H9 (cell line): ENCODE data around the gene FBXL2. TPM values are rescaled to one million over a fixed set of nuclear protein-coding genes. Genes with fewer than 3 reads are reported as not detected.

Experiments used
- DNase-seq: peaks from one replicate; pipeline ENCODE4 v3.0.0-alpha.2; 2017
- H2AFZ ChIP-seq: one replicate; pipeline ENCODE4 v1.6.1; 2013; ENCODE audit warnings: mild to moderate bottlenecking, low read length, control low read depth, moderate library complexity
- H2AK5ac ChIP-seq: 2 replicates; pipeline ENCODE4 v1.6.1; 2013; ENCODE audit warnings: low read length, control low read depth, mixed read lengths; ENCODE audit not compliant: insufficient read length
- H2BK120ac ChIP-seq: one replicate; pipeline ENCODE4 v1.6.1; 2013; ENCODE audit warnings: low read depth, mild to moderate bottlenecking, low read length, control low read depth, inconsistent platforms; ENCODE audit not compliant: poor library complexity, severe bottlenecking
- H2BK12ac ChIP-seq: 2 replicates; pipeline ENCODE4 v1.6.1; 2013; ENCODE audit warnings: low read length, control low read depth, mixed read lengths, low read depth; ENCODE audit not compliant: insufficient read length
- H2BK15ac ChIP-seq: 2 replicates; pipeline ENCODE4 v1.6.1; 2013; ENCODE audit warnings: low read depth, low read length, control low read depth
- H2BK20ac ChIP-seq: one replicate; pipeline ENCODE4 v1.6.1; 2013; ENCODE audit warnings: low read depth, mild to moderate bottlenecking, low read length, control low read depth, inconsistent platforms; ENCODE audit not compliant: poor library complexity, severe bottlenecking
- H2BK5ac ChIP-seq: 2 replicates; pipeline ENCODE4 v1.6.1; 2013; ENCODE audit warnings: low read length, control low read depth, mixed read lengths; ENCODE audit not compliant: insufficient read length
- H3K14ac ChIP-seq: 2 replicates; pipeline ENCODE4 v1.6.1; 2013; ENCODE audit warnings: low read length, control low read depth; ENCODE audit not compliant: insufficient read depth
- H3K18ac ChIP-seq: 2 replicates; pipeline ENCODE4 v1.6.1; 2013; ENCODE audit warnings: low read depth, mild to moderate bottlenecking, mixed read lengths, low read length, control low read depth; ENCODE audit not compliant: insufficient read length
- H3K23ac ChIP-seq: 2 replicates; pipeline ENCODE4 v1.6.1; 2013; ENCODE audit warnings: low read length, control low read depth, mixed read lengths, low read depth; ENCODE audit not compliant: insufficient read length
- H3K23me2 ChIP-seq: 2 replicates; pipeline ENCODE4 v1.6.1; 2013; ENCODE audit warnings: low read depth, mild to moderate bottlenecking, mixed read lengths, low read length, control low read depth; ENCODE audit not compliant: insufficient read length, poor library complexity, severe bottlenecking
- H3K27ac ChIP-seq: 2 replicates; pipeline ENCODE4 v1.5.1; 2013; ENCODE audit warnings: low read length, control low read depth, mixed read lengths, low read depth; ENCODE audit not compliant: insufficient read length
- H3K27me3 ChIP-seq: 2 replicates; pipeline ENCODE4 v1.6.1; 2013; ENCODE audit warnings: low read length, control low read depth, inconsistent platforms; ENCODE audit not compliant: insufficient read depth
- H3K4ac ChIP-seq: 2 replicates; pipeline ENCODE4 v1.6.1; 2013; ENCODE audit warnings: low read depth, mild to moderate bottlenecking, control low read depth, inconsistent platforms, low read length, moderate library complexity
- H3K4me1 ChIP-seq: 2 replicates; pipeline ENCODE4 v1.6.1; 2013; ENCODE audit warnings: low read length, control low read depth, inconsistent platforms; ENCODE audit not compliant: insufficient read depth
- H3K4me2 ChIP-seq: 2 replicates; pipeline ENCODE4 v1.6.1; 2013; ENCODE audit warnings: low read length, control low read depth, mixed read lengths; ENCODE audit not compliant: insufficient read length, insufficient read depth
- H3K56ac ChIP-seq: 2 replicates; pipeline ENCODE4 v1.6.1; 2013; ENCODE audit warnings: low read depth, mild to moderate bottlenecking, mixed read lengths, low read length, control low read depth; ENCODE audit not compliant: insufficient read length
- H3K79me1 ChIP-seq: 2 replicates; pipeline ENCODE4 v1.6.1; 2013; ENCODE audit warnings: low read depth, mild to moderate bottlenecking, moderate library complexity, low read length, control low read depth, inconsistent platforms; ENCODE audit not compliant: insufficient read depth, poor library complexity, severe bottlenecking
- H3K79me2 ChIP-seq: 2 replicates; pipeline ENCODE4 v1.6.1; 2013; ENCODE audit warnings: low read length, control low read depth, inconsistent platforms; ENCODE audit not compliant: insufficient read depth
- H3K9ac ChIP-seq: 2 replicates; pipeline ENCODE4 v1.6.1; 2013; ENCODE audit warnings: low read length, control low read depth, mixed read lengths; ENCODE audit not compliant: insufficient read length; ENCODE audit errors: extremely low read depth
- H3K9me3 ChIP-seq: one replicate; pipeline ENCODE4 v1.6.1; 2013; ENCODE audit warnings: low read depth, low read length, inconsistent platforms; ENCODE audit not compliant: control insufficient read depth
- H3T11ph ChIP-seq: one replicate; pipeline ENCODE4 v1.6.1; 2013; ENCODE audit warnings: mild to moderate bottlenecking, low read length, control low read depth, inconsistent platforms
- H4K20me1 ChIP-seq: one replicate; pipeline ENCODE4 v1.6.1; 2013; ENCODE audit not compliant: control insufficient read depth, insufficient read length, insufficient read depth
- H4K5ac ChIP-seq: 2 replicates; pipeline ENCODE4 v1.6.1; 2013; ENCODE audit warnings: low read depth, mild to moderate bottlenecking, mixed read lengths, low read length, control low read depth; ENCODE audit not compliant: insufficient read length
- H4K8ac ChIP-seq: replicated peaks from 2 replicates; pipeline ENCODE4 v1.6.1; 2013; ENCODE audit warnings: low read length, control low read depth, mixed read lengths, low read depth; ENCODE audit not compliant: insufficient read length
- H4K91ac ChIP-seq: 2 replicates; pipeline ENCODE4 v1.6.1; 2013; ENCODE audit warnings: low read depth, mild to moderate bottlenecking, moderate library complexity, mixed read lengths, low read length, control low read depth; ENCODE audit not compliant: insufficient read length
- H3K27ac Mint-ChIP-seq, 3 experiments: 2 replicates in 2 of 3; 3 replicates in 1 of 3; pipeline ENCODE4 v1.8.0; 2020 to 2021; ENCODE audit warnings: mixed read lengths in 3 of 3, mild to moderate bottlenecking in 1 of 3, moderate library complexity in 1 of 3
- H3K27me3 Mint-ChIP-seq: 2 replicates; pipeline ENCODE4 v1.8.0; 2021; ENCODE audit warnings: low read depth, mild to moderate bottlenecking, moderate library complexity, mixed read lengths
- H3K36me3 Mint-ChIP-seq, 3 experiments: 2 replicates in 2 of 3; 3 replicates in 1 of 3; pipeline ENCODE4 v1.8.0; 2020 to 2021; ENCODE audit warnings: low read depth in 3 of 3, mixed read lengths in 3 of 3; ENCODE audit not compliant: insufficient read depth in 1 of 3
- H3K4me1 Mint-ChIP-seq, 2 experiments: 2 replicates each; pipeline ENCODE4 v1.8.0; 2020; ENCODE audit warnings: mixed read lengths in 2 of 2
- H3K4me3 Mint-ChIP-seq, 2 experiments: 2 replicates in 1 of 2; 3 replicates in 1 of 2; pipeline ENCODE4 v1.8.0; 2020 to 2021; ENCODE audit warnings: mild to moderate bottlenecking in 2 of 2, mixed read lengths in 2 of 2, moderate library complexity in 1 of 2
- H3K9me3 Mint-ChIP-seq, 2 experiments: 2 replicates in 1 of 2; 3 replicates in 1 of 2; pipeline ENCODE4 v1.8.0; 2020; ENCODE audit warnings: mild to moderate bottlenecking in 2 of 2, mixed read lengths in 2 of 2, moderate library complexity in 1 of 2
- WGBS: extraction: QIAGEN DNeasy Blood & Tissue Kit; methylation state at CpG from one replicate; pipeline ENCODE4 v1.1.7; 2013; ENCODE audit warnings: missing lambda C conversion rate, low lambda C conversion rate, mixed read lengths; ENCODE audit not compliant: insufficient read length; ENCODE audit errors: extremely low coverage; 5-methylcytosine and 5-hydroxymethylcytosine counted together
- total RNA-seq: library from RNA; stranded (reverse); gene quantifications from 2 replicates; pipeline ENCODE4 v1.2.1, GENCODE V29; 2021
- TF ChIP-seq, protein P1 (sequence below): fragments of 200-600 bp; sonication (generic); conservative IDR thresholded peaks from 3 replicates; pipeline ENCODE4 v1.8.0; 2021; ENCODE audit warnings: antibody characterized with exemption, mild to moderate bottlenecking

Gene FBXL2
- total RNA-seq, 1 experiment from 2014 or later: 2.7 TPM

- H3K9ac ChIP-seq: no peak overlapping the region
- TF ChIP-seq, protein P1, sequence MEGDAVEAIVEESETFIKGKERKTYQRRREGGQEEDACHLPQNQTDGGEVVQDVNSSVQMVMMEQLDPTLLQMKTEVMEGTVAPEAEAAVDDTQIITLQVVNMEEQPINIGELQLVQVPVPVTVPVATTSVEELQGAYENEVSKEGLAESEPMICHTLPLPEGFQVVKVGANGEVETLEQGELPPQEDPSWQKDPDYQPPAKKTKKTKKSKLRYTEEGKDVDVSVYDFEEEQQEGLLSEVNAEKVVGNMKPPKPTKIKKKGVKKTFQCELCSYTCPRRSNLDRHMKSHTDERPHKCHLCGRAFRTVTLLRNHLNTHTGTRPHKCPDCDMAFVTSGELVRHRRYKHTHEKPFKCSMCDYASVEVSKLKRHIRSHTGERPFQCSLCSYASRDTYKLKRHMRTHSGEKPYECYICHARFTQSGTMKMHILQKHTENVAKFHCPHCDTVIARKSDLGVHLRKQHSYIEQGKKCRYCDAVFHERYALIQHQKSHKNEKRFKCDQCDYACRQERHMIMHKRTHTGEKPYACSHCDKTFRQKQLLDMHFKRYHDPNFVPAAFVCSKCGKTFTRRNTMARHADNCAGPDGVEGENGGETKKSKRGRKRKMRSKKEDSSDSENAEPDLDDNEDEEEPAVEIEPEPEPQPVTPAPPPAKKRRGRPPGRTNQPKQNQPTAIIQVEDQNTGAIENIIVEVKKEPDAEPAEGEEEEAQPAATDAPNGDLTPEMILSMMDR: no peak
Measured at GRCh38 chr3:33360136-33360825, 83.0 kb downstream of the FBXL2 start.

More at GRCh38 chr3:33360136-33360825, 83.0 kb downstream of the FBXL2 start:
- Histone ChIP-seq H3K56ac (no peak overlapping the region), H2BK12ac (no peak overlapping the region), H2BK120ac (no peak overlapping the region), H3K27ac (no peak overlapping the region), H2BK20ac (no peak overlapping the region), H4K8ac (no peak overlapping the region), H3T11ph (no peak overlapping the region), H4K20me1 (no peaks in the 10 kb centered on the region), H2AFZ (no peak overlapping the region), H3K9me3 (no peaks in the 10 kb centered on the region), H3K18ac (no peak overlapping the region), H3K14ac (no peak overlapping the region), H3K4me2 (no peak overlapping the region), H3K79me2 (no peaks in the 10 kb centered on the region), H4K5ac (no peak overlapping the region), H3K23me2 (no peaks in the 10 kb centered on the region), H2AK5ac (no peak overlapping the region), H3K4me1 (no peaks in the 10 kb centered on the region), H3K27me3 (no peaks in the 10 kb centered on the region), H3K79me1 (no peaks in the 10 kb centered on the region), H4K91ac (no peak overlapping the region), H3K4ac (no peak overlapping the region), H3K23ac (no peak overlapping the region), H2BK15ac (no peak overlapping the region), H2BK5ac (no peak overlapping the region)
- Mint-ChIP-seq H3K4me3 (no peak overlapping the region), H3K36me3 (no peaks in the 10 kb centered on the region), H3K27ac (no peak overlapping the region), H3K9me3 (no peaks in the 10 kb centered on the region), H3K4me1 (peaks cover 10% of the 10 kb centered on the region in 2 experiments), H3K27me3 (no peaks in the 10 kb centered on the region)
- no CpG with 5 or more reads among the region's 1 CpG for WGBS
- DNase-seq: no peak
